ENCODE results near the gene HSPB7. TPM values are rescaled to one million over a fixed set of nuclear protein-coding genes. Genes with fewer than 3 reads are reported as not detected.
"Not testable (repeated sequence)": the region's sequence is repeated elsewhere in the genome, so short reads cannot be mapped to it uniquely, and the experiment has no call there.

Gene HSPB7
- total RNA-seq, 1 donor from 2014 or later: not detected

GRCh38 chr1:16023050-16023653, 5.3 kb upstream of the HSPB7 start:
- TF ChIP-seq CTCF (IDR thresholded peaks at IDR 0.05; ENCODE audit: insufficient read depth, low read length, poor library complexity, severe bottlenecking): no peak
- Histone ChIP-seq H3K27me3 (ENCODE audit: control insufficient read depth, insufficient read depth, low read length) (peaks cover 55% of the 10 kb centered on the region), H3K36me3 (ENCODE audit: control insufficient read depth, insufficient read depth, low read length) (no peaks in the 10 kb centered on the region), H3K4me3 (ENCODE audit: low read depth, low read length) (no peak overlapping the region)
- DNase-seq (ENCODE audit: low read depth): no peak

DNA sequence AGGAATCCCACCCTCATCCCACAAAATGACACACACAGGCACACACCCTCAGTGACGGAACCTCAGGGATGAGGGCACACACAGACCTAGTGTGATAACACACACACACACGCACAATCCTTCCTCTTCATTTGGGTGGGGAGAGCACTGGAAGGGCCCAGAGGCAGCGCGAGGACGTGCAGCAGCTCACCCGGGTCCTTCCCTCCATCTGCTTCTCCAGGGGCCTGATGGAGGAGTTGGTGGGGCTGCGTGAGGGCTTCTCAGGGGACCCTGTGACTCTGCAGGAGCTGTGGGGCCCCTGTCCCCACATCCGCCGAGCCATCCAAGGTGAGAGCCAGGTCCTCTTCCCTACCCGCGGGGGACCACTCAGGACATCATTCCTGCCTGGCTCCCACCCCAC, 4.5 kb upstream of the HSPB7 start:
- Histone ChIP-seq H3K27me3 (ENCODE audit: control insufficient read depth, insufficient read depth, low read length) (peaks cover 50% of the 10 kb centered on the region), H3K4me3 (ENCODE audit: low read depth, low read length) (no peak overlapping the region), H3K36me3 (ENCODE audit: control insufficient read depth, insufficient read depth, low read length) (no peaks in the 10 kb centered on the region)
- DNase-seq (ENCODE audit: low read depth): no peak
- TF ChIP-seq CTCF (IDR thresholded peaks at IDR 0.05; ENCODE audit: insufficient read depth, low read length, poor library complexity, severe bottlenecking): no peak

GRCh38 chr1:16021681-16022080, 3.8 kb upstream of the HSPB7 start, which contains the start of gene CLCNKA:
TSS of gene CLCNKA (plus strand) at chr1:16022036. CDS start at chr1:16022620, 584 bp downstream.
- Histone ChIP-seq H3K27me3 (ENCODE audit: control insufficient read depth, insufficient read depth, low read length) (peaks cover 47% of the 10 kb centered on the region), H3K4me3 (ENCODE audit: low read depth, low read length) (no peak within 1 kb of the TSS), H3K36me3 (ENCODE audit: control insufficient read depth, insufficient read depth, low read length) (no peaks in the 10 kb centered on the region)
- no peak for TF ChIP-seq CTCF (IDR thresholded peaks at IDR 0.05; ENCODE audit: insufficient read depth, low read length, poor library complexity, severe bottlenecking)
- no peak for DNase-seq (ENCODE audit: low read depth)

DNA sequence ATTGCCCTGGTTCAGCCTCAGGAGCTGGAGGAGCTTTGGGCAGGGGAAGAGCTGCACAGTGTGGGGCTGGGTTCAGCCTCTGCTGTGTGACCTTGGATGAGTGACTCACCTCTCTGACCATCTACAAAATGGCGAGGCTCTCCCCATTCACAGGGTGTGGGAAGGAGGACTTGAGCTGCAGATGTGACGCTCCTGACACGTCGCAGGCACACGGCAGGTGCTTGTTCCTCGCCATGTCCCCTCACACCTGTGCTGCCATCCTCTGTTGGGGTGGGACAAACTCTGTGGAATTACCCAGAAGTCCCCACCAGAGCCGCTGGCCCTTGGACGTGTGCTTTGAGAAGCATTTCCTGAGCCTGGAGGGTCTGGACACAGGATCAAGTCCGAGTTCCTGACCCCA, 3.0 kb upstream of the HSPB7 start:
- not testable (repeated sequence) for H3K4me3 ChIP-seq (ENCODE audit: low read depth, low read length)

DNA sequence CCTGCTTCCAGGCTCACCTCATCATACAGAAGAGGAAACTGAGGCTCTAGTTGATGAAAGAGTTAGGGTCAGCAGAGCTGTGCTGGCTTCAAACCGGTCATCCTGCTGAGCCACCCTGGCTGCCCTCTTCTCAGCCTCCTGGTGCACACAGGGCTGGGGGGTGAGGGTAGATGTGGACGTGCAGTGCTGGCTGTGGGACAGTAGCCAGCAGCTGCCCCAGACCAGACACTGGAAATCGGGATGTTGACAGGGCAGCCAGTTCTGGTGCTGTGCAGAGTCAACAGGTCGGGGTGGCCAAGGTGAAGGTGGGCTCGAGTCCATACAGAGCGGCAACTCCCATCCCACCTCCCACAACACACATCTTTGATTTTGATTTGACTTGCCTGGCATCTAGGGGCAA, 2.5 kb upstream of the HSPB7 start:
- TF ChIP-seq CTCF (IDR thresholded peaks at IDR 0.05; ENCODE audit: insufficient read depth, low read length, poor library complexity, severe bottlenecking): no peak
- Histone ChIP-seq H3K27me3 (ENCODE audit: control insufficient read depth, insufficient read depth, low read length) (peaks cover 39% of the 10 kb centered on the region), H3K4me3 (ENCODE audit: low read depth, low read length) (no peak overlapping the region), H3K36me3 (ENCODE audit: control insufficient read depth, insufficient read depth, low read length) (no peaks in the 10 kb centered on the region)
- no peak for DNase-seq (ENCODE audit: low read depth)

More for the DNA sequence above, 3.0 kb upstream of the HSPB7 start:
- not testable (repeated sequence) for H3K36me3 ChIP-seq (ENCODE audit: control insufficient read depth, insufficient read depth, low read length); DNase-seq (ENCODE audit: low read depth)
- peaks cover 39% of the 10 kb centered on the region for H3K27me3 ChIP-seq (ENCODE audit: control insufficient read depth, insufficient read depth, low read length)

DNA sequence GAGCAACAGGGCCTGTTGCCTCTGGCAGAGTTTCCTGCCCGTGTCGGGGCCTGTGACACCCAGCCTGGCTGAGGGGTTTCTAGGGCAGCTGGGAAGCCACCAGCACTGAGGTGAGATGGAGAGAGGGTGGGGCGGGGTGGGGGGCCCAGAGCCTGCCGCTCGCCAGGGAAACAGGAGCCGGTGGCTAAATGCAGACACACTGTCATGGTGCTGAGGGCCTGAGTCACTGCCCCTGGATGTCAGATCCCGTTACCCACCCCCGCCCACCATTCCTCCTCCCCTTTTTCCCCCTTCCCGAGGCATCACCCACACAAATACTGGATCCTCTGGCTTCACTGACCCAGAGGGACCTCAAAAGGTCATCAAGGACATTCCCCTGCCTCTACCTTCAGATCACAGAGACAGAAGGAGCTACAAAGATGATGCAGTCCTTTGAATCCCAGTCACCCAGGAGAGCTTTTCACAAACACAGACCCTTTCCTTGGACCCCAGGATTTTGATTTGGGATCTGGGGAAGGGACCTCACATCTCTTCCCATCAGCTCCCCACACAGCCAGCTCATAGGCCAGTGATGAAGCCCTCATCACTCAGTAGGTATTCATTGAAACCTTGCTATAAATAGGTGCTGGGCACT, 1.9 kb upstream of the HSPB7 start:
- no peak for DNase-seq (ENCODE audit: low read depth)
- no peak for TF ChIP-seq CTCF (IDR thresholded peaks at IDR 0.05; ENCODE audit: insufficient read depth, low read length, poor library complexity, severe bottlenecking)
- peaks cover 35% of the 10 kb centered on the region for H3K27me3 ChIP-seq (ENCODE audit: control insufficient read depth, insufficient read depth, low read length)
- H3K36me3 ChIP-seq (ENCODE audit: control insufficient read depth, insufficient read depth, low read length): no peaks in the 10 kb centered on the region
- H3K4me3 ChIP-seq (ENCODE audit: low read depth, low read length): no peak overlapping the region
